GM18951 (cell line): ENCODE data around the gene SLC30A4.
A peak's percentile ranks its signal among the peaks of the same experiment; 100 is the strongest.

ENCODE experiments used
- POLR2A ChIP-seq: IDR thresholded peaks from 4 replicates; pipeline ENCODE4 v1.6.1; 2011; ENCODE audit warnings: mild to moderate bottlenecking; ENCODE audit not compliant: insufficient read length, insufficient read depth; ENCODE audit errors: extremely low read depth
- in situ Hi-C: fragments of 300-500 bp; cut with MboI; formaldehyde crosslinking; loops from one replicate; pipeline ENCODE4 v1.12.0; 2022; ENCODE audit warnings: low sequenced_read_pairs, mixed read lengths, inconsistent platforms; ENCODE audit not compliant: unreplicated experiment

Gene SLC30A4, protein sequence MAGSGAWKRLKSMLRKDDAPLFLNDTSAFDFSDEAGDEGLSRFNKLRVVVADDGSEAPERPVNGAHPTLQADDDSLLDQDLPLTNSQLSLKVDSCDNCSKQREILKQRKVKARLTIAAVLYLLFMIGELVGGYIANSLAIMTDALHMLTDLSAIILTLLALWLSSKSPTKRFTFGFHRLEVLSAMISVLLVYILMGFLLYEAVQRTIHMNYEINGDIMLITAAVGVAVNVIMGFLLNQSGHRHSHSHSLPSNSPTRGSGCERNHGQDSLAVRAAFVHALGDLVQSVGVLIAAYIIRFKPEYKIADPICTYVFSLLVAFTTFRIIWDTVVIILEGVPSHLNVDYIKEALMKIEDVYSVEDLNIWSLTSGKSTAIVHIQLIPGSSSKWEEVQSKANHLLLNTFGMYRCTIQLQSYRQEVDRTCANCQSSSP

DNA sequence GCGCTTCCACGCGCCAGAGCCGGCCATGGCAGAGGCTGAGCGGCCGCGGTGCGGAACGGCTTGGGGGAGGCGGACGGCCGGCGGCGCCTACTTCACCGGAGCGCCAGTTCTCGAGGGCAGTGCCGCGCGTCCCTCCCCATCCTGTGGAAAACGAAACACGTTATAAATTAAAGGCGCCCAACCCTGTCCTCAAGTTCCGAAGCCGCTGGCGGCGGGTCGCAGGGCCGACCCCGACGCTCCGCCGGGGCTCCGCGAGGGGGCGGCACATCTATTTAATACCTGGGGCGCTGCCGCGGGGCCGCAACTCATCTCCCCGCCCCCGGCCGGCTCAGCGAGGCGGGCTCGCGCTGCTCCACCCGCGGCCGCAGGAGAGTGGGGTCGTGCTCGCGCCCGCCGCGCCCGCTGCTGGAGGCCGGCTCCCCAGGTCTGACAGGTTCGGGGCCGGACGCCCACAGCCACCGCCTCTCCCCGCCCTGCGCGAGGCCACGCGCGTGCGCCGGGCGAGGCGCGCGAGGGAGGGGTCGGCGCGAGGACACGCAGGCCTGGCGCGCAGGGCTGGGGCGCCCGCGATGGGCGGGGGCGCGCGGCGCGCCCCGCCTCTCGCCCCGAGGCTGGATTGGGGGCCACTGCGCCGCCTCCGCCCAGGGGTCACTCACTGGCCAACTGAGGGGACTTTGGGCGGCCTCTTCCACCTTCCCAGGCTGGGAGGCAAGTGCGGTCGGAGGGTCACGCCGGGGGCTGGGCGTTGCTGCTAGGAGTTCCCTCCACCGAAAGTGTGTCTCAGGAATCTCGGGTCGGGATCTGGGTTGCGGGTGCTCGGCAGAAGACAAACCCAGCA, at the start of gene SLC30A4:
Gene SLC30A4, minus strand, starts transcription at position 428 of the 838 bp plus-strand sequence. Its CDS starts 401 bp downstream, at position 27.
- in situ Hi-C loops = no loop called here
- TF ChIP-seq POLR2A = peak; percentile 51

DNA sequence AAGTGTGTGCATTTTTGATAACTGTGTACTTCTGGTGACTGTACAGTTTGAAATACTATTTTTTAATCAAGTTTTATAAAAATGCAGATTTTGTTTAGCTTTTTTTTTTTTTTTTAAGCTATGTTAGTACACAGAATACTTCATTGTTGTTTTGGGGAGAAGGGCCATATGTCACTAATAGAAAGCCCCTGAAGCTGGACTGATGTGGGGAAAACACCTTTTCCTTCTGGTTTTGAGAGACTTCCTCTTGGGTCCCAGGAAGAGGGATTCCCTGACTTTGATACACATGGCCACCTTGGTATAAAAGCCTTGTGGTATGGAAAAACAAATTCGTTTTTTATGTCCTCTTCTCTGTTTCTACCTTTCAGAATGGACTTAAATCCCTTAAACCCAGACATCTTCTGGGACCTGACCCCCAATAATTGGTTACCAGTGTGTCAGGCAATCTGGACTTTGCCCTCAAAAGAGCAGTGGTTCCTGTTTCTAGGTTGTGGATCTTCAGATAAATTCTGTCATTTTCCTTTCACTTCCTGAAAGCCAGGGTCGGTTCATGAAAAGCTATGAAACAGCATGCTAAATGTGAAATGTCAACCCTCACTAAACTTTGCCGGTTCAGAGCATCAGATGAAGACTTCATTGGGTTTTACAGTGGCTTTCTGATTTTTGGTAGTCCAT, 33.5 kb upstream of the SLC30A4 start:
- TF ChIP-seq POLR2A = no peak
- in situ Hi-C loops = no loop called here

DNA sequence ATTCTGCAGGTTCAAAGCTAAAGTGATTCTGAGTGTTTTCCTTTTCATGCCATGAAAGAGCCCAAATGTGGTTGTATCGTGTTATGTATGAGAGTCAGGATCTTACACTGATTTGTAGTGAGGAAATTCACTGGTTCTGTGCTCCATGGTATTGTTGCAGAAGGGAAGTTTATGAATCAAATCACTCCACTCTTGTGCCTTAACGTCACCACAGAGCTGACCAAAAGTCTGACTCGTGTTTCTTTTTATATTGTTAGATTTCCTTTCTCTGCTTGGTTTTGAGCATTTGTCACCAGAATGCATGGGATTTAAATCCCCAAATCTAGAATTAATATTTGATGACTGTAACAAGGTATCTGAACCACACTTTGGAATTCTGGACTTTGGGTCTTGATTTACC, 29.1 kb upstream of the SLC30A4 start:
- in situ Hi-C loops = no loop called here
- no peak for TF ChIP-seq POLR2A

DNA sequence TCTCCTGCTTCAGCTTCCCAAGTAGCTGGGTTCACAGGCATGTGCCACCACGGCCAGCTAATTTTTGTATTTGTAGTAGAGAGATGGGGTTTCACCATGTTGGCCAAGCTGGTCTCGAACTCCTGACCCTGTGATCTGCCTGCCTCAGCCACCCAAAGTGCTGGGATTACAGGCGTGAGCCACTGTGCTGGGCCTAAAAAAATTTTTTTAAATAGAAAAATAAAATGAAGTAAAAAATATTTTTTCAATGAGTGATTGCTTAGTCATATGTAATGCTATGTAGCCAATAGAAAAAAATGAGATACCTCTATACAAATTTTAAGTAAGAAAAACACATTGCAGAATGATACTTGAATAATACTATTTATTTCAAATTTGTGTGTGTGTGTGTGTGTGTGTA, 27.9 kb upstream of the SLC30A4 start:
- in situ Hi-C loops = no loop called here
- no peak for TF ChIP-seq POLR2A

DNA sequence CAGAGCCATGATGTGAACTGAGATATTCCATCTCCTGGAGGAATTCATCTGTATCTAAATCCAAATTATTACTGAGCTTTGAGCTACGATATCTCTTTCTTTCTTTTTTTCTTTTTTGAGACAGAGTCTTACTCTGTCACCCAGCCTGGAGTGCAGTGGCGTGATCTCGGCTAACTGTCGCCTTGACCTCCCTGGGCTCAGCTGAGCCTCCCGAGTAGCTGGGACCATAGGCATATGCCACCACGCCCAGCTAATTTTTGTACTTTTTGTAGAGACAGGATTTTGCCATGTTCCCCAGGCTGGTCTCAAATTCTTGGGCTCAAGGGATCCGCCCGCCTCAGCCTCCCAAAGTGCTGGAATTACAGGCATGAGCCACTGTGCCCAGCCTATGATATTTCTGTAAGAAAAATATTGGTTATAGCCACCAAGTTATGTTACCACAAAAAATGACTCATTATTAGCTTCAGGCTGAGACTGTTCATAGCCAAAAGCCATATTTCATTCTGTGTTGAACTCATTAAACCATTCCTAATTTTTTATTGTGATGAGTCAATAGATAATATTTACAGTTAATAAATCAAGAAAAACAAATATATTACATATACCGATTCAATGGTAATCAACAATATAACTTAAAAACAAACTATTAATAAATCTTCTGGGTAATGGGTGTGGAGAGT, 27.1 kb upstream of the SLC30A4 start:
- in situ Hi-C loops = no loop called here

DNA sequence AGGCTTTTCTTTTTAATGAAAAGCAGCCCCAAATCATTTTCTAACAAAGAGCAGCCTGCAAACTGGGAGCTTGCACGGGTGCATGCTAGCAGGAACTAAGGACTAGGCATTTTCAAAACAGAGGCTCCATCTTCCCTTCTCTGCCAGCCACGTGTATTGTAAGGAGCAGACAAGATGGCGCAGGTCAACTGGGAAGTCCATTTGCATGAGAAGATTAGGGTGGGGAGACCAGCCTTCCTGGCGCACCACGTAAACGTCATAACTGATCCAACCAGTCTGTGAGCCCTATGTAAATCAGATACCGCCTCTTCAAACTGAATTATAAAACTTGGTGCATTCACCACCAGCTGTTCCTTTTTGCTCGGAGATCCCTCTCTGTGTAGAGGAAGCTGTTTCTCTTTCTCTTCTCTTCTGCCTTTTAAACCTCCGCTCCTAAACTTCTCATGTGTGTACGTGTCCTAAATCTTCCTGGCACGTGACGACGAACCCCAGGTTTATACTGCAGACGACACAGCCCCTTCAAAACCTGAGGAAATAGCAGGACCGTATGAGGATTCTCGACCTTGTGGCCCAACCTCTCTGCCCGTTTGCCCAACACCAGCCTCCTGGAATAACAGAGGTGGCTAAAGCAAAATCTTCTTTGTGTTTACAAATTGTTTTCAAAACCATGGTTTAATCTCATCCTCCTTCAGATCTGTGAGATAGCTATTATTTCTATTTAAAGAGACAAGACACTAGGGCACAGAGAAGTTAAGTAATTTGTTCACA, 26.4 kb upstream of the SLC30A4 start:
- in situ Hi-C loops = no loop called here
- no peak for TF ChIP-seq POLR2A

More for the DNA sequence above, 27.1 kb upstream of the SLC30A4 start:
- no peak for TF ChIP-seq POLR2A

DNA sequence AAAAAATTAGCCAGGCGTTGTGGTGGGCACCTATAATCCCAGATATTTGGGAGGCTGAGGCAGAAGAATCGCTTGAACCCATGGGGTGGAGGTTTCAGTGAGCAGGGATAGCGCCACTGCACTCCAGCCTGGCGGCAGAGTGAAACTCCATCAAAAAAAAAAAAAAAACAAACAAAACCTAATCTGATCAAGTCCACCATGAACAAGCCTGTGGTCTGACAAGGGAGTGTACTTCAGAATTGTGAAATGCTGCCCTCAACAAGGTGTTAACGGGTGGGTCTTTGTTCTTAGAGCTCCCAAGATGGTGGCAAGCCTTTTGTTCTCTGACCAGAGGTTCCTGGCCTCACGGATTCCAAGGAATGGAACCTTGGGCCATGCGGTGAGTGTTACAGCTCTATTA, 24.2 kb upstream of the SLC30A4 start:
- in situ Hi-C loops = no loop called here
- no peak for TF ChIP-seq POLR2A

DNA sequence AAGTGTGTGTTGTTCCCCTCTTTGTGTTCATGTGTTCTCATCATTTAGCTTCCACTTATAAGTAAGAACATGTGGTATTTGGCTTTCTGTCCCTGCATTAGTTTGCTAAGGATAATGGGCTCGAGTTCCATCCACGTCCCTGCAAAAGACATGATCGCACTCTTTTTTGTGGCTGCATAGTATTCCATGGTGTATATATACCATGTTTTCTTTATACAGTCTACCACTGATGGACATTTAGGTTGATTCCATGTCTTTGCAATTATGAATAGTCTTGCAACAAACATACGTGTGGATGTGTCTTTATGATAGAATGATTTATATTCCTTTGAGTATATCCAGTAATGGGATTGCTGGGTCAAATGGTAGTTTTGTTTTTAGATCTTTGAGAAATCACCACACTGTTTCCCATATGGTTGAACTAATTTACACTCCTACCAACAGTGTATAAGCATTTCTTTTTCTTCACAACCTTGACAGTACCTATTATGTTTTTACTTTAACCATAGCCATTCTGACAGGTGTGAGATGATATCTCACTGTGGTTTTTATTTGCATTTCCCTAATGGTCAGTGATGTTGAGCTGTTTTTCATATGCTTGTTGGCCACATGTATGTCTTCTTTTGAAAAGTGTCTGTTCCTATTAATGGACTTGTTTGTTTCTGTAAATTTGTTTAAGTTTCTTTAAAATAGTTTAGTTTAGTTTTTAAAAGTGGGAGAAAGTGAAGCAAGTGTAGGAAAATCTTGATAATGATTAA, 21.9 kb upstream of the SLC30A4 start:
- TF ChIP-seq POLR2A = no peak
- in situ Hi-C loops = no loop called here

DNA sequence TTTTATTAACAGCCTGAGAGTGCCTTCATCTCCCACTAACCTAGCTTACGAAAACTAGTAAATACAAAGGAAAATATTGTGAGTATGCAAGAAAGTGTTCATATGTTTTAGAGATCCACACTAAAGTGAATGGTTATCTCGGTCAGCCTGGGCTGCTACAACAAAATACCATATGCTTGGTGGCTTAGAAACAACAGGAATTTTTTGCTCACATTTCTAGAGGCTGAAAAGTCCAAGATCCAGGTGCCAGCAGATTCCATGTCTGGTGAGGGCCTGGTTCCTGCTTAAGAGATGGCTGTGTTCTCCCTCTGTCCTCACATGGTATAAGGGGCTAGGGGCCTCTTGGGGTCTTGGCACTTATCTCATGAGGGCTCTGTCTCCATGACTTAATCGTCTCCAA, 20.5 kb upstream of the SLC30A4 start:
- in situ Hi-C loops = no loop called here

DNA sequence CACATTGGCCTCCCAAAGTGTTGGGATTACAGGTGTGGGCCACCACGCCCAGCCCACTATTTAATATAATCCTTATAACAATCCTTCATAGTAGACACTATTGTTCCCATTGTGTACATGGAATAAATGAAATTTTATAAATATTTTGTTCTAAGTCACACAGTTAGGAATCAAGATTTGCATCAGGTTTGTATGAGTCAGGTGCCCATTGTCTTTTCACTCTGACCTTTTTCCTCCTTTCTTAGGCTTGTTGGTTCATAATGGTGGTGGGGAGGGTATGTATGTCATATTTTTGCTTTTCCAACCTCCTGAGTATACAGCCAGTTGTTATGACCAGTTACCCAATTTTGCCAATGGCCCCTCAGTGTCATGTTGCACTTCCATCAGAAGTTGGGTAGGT, 18.0 kb upstream of the SLC30A4 start:
- in situ Hi-C loops = no loop called here
- no peak for TF ChIP-seq POLR2A

More for the DNA sequence above, 20.5 kb upstream of the SLC30A4 start:
- no peak for TF ChIP-seq POLR2A

DNA sequence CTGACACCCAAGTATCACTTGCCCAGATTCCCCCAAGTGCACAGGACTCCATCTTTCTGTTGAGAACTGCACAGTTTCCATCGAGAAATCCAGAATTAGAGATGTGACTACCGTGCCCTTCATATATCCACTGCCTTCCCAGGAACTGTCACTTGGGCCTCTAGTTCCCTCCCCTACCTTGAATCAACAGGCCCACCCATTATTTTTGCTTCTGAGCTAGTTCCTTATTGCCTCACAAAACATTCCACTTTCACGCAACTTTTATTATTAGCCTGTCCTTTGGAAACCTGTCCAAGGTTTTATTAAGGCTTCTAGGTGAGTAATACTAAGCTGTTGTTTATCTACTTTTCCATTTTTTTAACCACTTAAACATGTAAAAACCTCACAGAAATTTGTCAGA, 17.1 kb upstream of the SLC30A4 start:
- no peak for TF ChIP-seq POLR2A
- in situ Hi-C loops = no loop called here
